Measurements from ENCODE around the gene HAUS5.

- TF ChIP-seq, protein P1, sequence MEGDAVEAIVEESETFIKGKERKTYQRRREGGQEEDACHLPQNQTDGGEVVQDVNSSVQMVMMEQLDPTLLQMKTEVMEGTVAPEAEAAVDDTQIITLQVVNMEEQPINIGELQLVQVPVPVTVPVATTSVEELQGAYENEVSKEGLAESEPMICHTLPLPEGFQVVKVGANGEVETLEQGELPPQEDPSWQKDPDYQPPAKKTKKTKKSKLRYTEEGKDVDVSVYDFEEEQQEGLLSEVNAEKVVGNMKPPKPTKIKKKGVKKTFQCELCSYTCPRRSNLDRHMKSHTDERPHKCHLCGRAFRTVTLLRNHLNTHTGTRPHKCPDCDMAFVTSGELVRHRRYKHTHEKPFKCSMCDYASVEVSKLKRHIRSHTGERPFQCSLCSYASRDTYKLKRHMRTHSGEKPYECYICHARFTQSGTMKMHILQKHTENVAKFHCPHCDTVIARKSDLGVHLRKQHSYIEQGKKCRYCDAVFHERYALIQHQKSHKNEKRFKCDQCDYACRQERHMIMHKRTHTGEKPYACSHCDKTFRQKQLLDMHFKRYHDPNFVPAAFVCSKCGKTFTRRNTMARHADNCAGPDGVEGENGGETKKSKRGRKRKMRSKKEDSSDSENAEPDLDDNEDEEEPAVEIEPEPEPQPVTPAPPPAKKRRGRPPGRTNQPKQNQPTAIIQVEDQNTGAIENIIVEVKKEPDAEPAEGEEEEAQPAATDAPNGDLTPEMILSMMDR (IDR thresholded peaks at IDR 0.05) = no peak
- TF ChIP-seq EZH2 (IDR thresholded peaks at IDR 0.05) = no peak
These were observed 29.8 kb upstream of the HAUS5 start for GRCh38 chr19:35582760-35583159.
